Measurements from ENCODE around the gene ZFC3H1.

The ZFC3H1 gene

GRCh38 chr12:71686658-71687025 lies 23.0 kb upstream of the ZFC3H1 start:
- H3K4me3 ChIP-seq (ENCODE audit: low read length): peak overlapping the region; percentile 88
- TF ChIP-seq ZNF274 (IDR thresholded peaks at IDR 0.05; ENCODE audit: low read depth, low read length): no peak

GRCh38 chr12:71685914-71686657 lies 22.4 kb upstream of the ZFC3H1 start, which contains the start of gene TMEM19:
Gene TMEM19 (plus strand): TSS chr12:71686082. CDS start chr12:71686681, 599 bp downstream.
- no peak for TF ChIP-seq ZNF274 (IDR thresholded peaks at IDR 0.05; ENCODE audit: low read depth, low read length)
- H3K4me3 ChIP-seq (ENCODE audit: low read length): peak within 1 kb of the TSS; percentile 88

GRCh38 chr12:71685312-71685906 lies 21.8 kb upstream of the ZFC3H1 start:
- peak overlapping the region; percentile 88 for H3K4me3 ChIP-seq (ENCODE audit: low read length)
- TF ChIP-seq ZNF274 (IDR thresholded peaks at IDR 0.05; ENCODE audit: low read depth, low read length): no peak

GRCh38 chr12:71684081-71684480 lies 20.4 kb upstream of the ZFC3H1 start:
- no peak for TF ChIP-seq ZNF274 (IDR thresholded peaks at IDR 0.05; ENCODE audit: low read depth, low read length)
- no peak overlapping the region for H3K4me3 ChIP-seq (ENCODE audit: low read length)

GRCh38 chr12:71683633-71684032 lies 20.0 kb upstream of the ZFC3H1 start:
- no peak overlapping the region for H3K4me3 ChIP-seq (ENCODE audit: low read length)
- no peak for TF ChIP-seq ZNF274 (IDR thresholded peaks at IDR 0.05; ENCODE audit: low read depth, low read length)

- no peak for TF ChIP-seq ZNF274 (IDR thresholded peaks at IDR 0.05; ENCODE audit: low read depth, low read length)
- H3K4me3 ChIP-seq (ENCODE audit: low read length): no peak overlapping the region
Observed at GRCh38 chr12:71682466-71682865, 18.8 kb upstream of the ZFC3H1 start.

GRCh38 chr12:71671816-71672215 lies 8.2 kb upstream of the ZFC3H1 start:
- H3K4me3 ChIP-seq (ENCODE audit: low read length): no peak overlapping the region

GRCh38 chr12:71671311-71671710 lies 7.7 kb upstream of the ZFC3H1 start:
- H3K4me3 ChIP-seq (ENCODE audit: low read length): no peak overlapping the region
- no peak for TF ChIP-seq ZNF274 (IDR thresholded peaks at IDR 0.05; ENCODE audit: low read depth, low read length)

More at GRCh38 chr12:71671816-71672215, 8.2 kb upstream of the ZFC3H1 start:
- TF ChIP-seq ZNF274 (IDR thresholded peaks at IDR 0.05; ENCODE audit: low read depth, low read length): no peak

GRCh38 chr12:71666259-71666658 lies 2.6 kb upstream of the ZFC3H1 start:
- H3K4me3 ChIP-seq (ENCODE audit: low read length): no peak overlapping the region

GRCh38 chr12:71665090-71665463 lies 1.4 kb upstream of the ZFC3H1 start:
- no peak for TF ChIP-seq ZNF274 (IDR thresholded peaks at IDR 0.05; ENCODE audit: low read depth, low read length)
- H3K4me3 ChIP-seq (ENCODE audit: low read length): peak overlapping the region; percentile 84; the same call in 1 of the 2 replicates

More at GRCh38 chr12:71666259-71666658, 2.6 kb upstream of the ZFC3H1 start:
- TF ChIP-seq ZNF274 (IDR thresholded peaks at IDR 0.05; ENCODE audit: low read depth, low read length): no peak

GRCh38 chr12:71664411-71665089 lies 902 bp upstream of the ZFC3H1 start:
- peak overlapping the region; percentile 84 for H3K4me3 ChIP-seq (ENCODE audit: low read length)
- TF ChIP-seq ZNF274 (IDR thresholded peaks at IDR 0.05; ENCODE audit: low read depth, low read length): no peak

- H3K4me3 ChIP-seq (ENCODE audit: low read length): peak overlapping the region; percentile 84
- TF ChIP-seq ZNF274 (IDR thresholded peaks at IDR 0.05; ENCODE audit: low read depth, low read length): no peak
Observed at GRCh38 chr12:71662849-71663560, 643 bp downstream of the ZFC3H1 start.

- no peak for TF ChIP-seq ZNF274 (IDR thresholded peaks at IDR 0.05; ENCODE audit: low read depth, low read length)
- H3K4me3 ChIP-seq (ENCODE audit: low read length): peak overlapping the region; percentile 84
Observed at GRCh38 chr12:71661977-71662530, 1.6 kb downstream of the ZFC3H1 start.

GRCh38 chr12:71656740-71657139 lies 6.9 kb downstream of the ZFC3H1 start:
- H3K4me3 ChIP-seq (ENCODE audit: low read length): no peak overlapping the region
- TF ChIP-seq ZNF274 (IDR thresholded peaks at IDR 0.05; ENCODE audit: low read depth, low read length): no peak
